ENCODE measurements around the gene ASPSCR1. TPM values are rescaled to one million over a fixed set of nuclear protein-coding genes. Genes with fewer than 3 reads are reported as not detected.

ASPSCR1 gene
- total RNA-seq, 1 experiment from 2014 or later: 60.4 TPM

GRCh38 chr17:81956607-81957589 lies 20.5 kb upstream of the ASPSCR1 start (continued):
- no peak for TF ChIP-seq EMX1 (CRISPR knock-in tag; IDR thresholded peaks at IDR 0.05)

DNA sequence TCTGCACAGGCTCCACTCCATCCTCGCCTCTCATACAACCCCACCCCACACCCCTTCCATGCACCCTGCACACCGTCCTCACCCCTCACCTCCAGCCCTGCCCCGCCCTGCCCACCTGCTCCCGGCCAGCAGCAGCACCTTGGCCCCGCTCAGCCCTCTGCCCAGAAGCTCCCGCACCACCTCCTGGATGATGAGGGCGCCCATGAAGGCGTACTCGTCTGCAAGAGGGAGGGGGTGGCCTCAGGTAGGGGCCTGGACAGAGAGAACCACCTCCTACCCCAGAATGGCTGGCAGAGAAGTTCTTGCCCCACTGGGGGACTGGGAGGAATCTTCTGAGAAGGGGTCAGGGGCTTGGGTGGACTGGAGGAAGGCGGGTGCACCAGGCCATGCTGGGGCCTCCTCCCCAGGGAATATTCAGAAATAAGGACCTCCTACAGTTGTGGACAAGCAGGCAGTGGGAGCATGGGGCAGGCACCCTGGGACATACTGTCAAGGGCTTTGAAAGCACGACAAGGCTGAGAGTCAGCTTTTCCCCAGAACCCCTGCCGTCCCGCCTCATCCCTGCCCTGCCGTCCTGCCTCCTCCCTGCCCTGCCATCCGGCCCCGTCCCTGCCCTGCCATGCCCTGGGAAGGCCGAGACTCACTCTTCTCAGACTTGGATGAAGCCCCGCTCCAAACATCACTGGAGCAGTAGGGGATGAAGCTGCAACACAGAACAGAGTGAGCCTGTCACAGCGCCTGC lies 19.6 kb upstream of the ASPSCR1 start:
- 0 out of 2 replicates have a peak, but pooled peaks cover 4% of the 10 kb centered on the region for H3K4me1 Mint-ChIP-seq
- DNase-seq (ENCODE audit: low spot score): no peak
- H3K9me3 Mint-ChIP-seq: no peaks in the 10 kb centered on the region
- no peak overlapping the region for H3K27ac Mint-ChIP-seq
- no peak for ATAC-seq
- H3K4me3 Mint-ChIP-seq: 0 out of 2 replicates have a peak overlapping the region, but pooled peaks have one; percentile 51
- ChIA-PET CTCF (no interaction called here), POLR2A (no interaction called here)
- no peaks in the 10 kb centered on the region for H3K36me3 Mint-ChIP-seq
- TF ChIP-seq, protein P1, sequence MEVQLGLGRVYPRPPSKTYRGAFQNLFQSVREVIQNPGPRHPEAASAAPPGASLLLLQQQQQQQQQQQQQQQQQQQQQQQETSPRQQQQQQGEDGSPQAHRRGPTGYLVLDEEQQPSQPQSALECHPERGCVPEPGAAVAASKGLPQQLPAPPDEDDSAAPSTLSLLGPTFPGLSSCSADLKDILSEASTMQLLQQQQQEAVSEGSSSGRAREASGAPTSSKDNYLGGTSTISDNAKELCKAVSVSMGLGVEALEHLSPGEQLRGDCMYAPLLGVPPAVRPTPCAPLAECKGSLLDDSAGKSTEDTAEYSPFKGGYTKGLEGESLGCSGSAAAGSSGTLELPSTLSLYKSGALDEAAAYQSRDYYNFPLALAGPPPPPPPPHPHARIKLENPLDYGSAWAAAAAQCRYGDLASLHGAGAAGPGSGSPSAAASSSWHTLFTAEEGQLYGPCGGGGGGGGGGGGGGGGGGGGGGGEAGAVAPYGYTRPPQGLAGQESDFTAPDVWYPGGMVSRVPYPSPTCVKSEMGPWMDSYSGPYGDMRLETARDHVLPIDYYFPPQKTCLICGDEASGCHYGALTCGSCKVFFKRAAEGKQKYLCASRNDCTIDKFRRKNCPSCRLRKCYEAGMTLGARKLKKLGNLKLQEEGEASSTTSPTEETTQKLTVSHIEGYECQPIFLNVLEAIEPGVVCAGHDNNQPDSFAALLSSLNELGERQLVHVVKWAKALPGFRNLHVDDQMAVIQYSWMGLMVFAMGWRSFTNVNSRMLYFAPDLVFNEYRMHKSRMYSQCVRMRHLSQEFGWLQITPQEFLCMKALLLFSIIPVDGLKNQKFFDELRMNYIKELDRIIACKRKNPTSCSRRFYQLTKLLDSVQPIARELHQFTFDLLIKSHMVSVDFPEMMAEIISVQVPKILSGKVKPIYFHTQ (CRISPR knock-in tag; IDR thresholded peaks at IDR 0.05): no peak
- no peak for TF ChIP-seq NR3C1 (CRISPR knock-in tag; conservative IDR thresholded peaks at IDR 0.05; ENCODE audit: low read depth)
- TF ChIP-seq ZNF138 (CRISPR knock-in tag; conservative IDR thresholded peaks at IDR 0.05): no peak
- no peak for TF ChIP-seq ZNF423 (CRISPR knock-in tag; IDR thresholded peaks at IDR 0.05)
- no peak for TF ChIP-seq ZNF317 (CRISPR knock-in tag; IDR thresholded peaks at IDR 0.05; ENCODE audit: borderline replicate concordance, low read depth)
- TF ChIP-seq ZNF416 (CRISPR knock-in tag; IDR thresholded peaks at IDR 0.05): no peak
- TF ChIP-seq ESRRA (CRISPR knock-in tag; IDR thresholded peaks at IDR 0.05; ENCODE audit: borderline replicate concordance): no peak
- peaks cover 50% of the 10 kb centered on the region for H3K27me3 Mint-ChIP-seq (ENCODE audit: low read depth)

DNA sequence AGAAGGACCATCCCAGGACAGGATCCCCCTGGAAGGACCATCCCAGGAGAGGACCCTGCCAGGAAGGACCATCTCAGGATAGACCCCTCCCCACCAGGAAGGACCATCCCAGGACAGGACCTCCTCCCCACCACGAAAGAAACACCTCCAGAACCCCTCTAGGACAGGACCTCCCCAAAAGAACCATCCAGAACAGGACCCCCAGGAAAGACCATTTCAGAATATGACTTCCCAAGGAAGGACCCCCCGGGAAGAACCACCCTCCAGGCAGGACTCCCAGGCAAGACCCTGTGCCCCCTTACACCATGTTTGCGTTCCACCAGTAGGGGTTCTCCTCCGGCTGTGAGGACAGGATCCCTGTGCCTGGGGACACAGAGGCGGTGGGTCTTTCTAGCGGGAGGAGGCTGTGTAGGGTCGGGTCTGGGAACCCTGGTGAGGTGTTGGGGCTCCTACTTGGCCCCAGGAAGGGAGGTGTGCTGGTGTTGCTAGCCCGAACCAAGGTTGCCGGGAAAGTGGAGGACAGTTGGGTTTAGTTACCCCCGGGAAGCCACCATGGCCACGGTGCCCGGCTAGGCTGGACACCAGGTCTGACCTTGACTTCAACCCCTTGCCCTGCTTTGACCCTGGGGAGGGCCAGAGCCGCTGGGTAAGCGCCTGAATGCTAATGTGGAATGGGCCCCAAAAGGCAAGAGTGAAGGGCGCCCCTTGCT lies 18.6 kb upstream of the ASPSCR1 start:
- POLR2A ChIA-PET: interaction anchor here (0.6 to 1.0 kb wide), 3 partner anchors 18 to 949 kb away, joined by 3 to 6 read pairs (median 4); no protein-coding TSS in a partner anchor
- H3K9me3 Mint-ChIP-seq: no peaks in the 10 kb centered on the region
- DNase-seq (ENCODE audit: low spot score): no peak

More for the DNA sequence above, 18.6 kb upstream of the ASPSCR1 start:
- Mint-ChIP-seq H3K27me3 (ENCODE audit: low read depth) (peaks cover 60% of the 10 kb centered on the region), H3K4me3 (peak overlapping the region; percentile 51), H3K4me1 (0 out of 2 replicates have a peak, but pooled peaks cover 4% of the 10 kb centered on the region), H3K27ac (no peak overlapping the region), H3K36me3 (no peaks in the 10 kb centered on the region)
- ATAC-seq: no peak
- TF ChIP-seq E2F5 (CRISPR knock-in tag; IDR thresholded peaks at IDR 0.05) (no peak), NR1H2 (CRISPR knock-in tag; IDR thresholded peaks at IDR 0.05) (no peak), ZBTB43 (CRISPR knock-in tag; IDR thresholded peaks at IDR 0.05) (no peak), TP53 (CRISPR knock-in tag; IDR thresholded peaks at IDR 0.05) (no peak), ZNF671 (CRISPR knock-in tag; IDR thresholded peaks at IDR 0.05) (no peak), ATF1 (CRISPR knock-in tag; IDR thresholded peaks at IDR 0.05) (no peak), KAT7 (CRISPR knock-in tag; IDR thresholded peaks at IDR 0.05; ENCODE audit: borderline replicate concordance) (no peak)
- TF ChIP-seq, protein P2, sequence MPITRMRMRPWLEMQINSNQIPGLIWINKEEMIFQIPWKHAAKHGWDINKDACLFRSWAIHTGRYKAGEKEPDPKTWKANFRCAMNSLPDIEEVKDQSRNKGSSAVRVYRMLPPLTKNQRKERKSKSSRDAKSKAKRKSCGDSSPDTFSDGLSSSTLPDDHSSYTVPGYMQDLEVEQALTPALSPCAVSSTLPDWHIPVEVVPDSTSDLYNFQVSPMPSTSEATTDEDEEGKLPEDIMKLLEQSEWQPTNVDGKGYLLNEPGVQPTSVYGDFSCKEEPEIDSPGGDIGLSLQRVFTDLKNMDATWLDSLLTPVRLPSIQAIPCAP (CRISPR knock-in tag; IDR thresholded peaks at IDR 0.05): no peak
- TF ChIP-seq, protein P1 (CRISPR knock-in tag; IDR thresholded peaks at IDR 0.05): no peak
- CTCF ChIA-PET: interaction anchor here (0.7 to 4.6 kb wide), 21 partner anchors 8 to 140 kb away, joined by 3 to 56 read pairs (median 5); partner anchors contain the start of genes CENPX, DCXR, LRRC45 and MAFG
